Activated CD8-positive, alpha-beta memory T cell treated with anti-CD3 and anti-CD28 coated beads for 24 hours (primary cell): ENCODE results near the gene JAG1.
"Not testable (repeated sequence)": the region's sequence is repeated elsewhere in the genome, so short reads cannot be mapped to it uniquely, and the experiment has no call there.

Experiments
- DNase-seq: peaks from one replicate; pipeline ENCODE4 v3.0.0-alpha.2; 2020

The JAG1 gene

GRCh38 chr20:10605547-10606195 is 68.1 kb downstream of the JAG1 start:
- no peak for DNase-seq

- no peak for DNase-seq
Measured at GRCh38 chr20:10604865-10605440, 68.8 kb downstream of the JAG1 start.

DNA sequence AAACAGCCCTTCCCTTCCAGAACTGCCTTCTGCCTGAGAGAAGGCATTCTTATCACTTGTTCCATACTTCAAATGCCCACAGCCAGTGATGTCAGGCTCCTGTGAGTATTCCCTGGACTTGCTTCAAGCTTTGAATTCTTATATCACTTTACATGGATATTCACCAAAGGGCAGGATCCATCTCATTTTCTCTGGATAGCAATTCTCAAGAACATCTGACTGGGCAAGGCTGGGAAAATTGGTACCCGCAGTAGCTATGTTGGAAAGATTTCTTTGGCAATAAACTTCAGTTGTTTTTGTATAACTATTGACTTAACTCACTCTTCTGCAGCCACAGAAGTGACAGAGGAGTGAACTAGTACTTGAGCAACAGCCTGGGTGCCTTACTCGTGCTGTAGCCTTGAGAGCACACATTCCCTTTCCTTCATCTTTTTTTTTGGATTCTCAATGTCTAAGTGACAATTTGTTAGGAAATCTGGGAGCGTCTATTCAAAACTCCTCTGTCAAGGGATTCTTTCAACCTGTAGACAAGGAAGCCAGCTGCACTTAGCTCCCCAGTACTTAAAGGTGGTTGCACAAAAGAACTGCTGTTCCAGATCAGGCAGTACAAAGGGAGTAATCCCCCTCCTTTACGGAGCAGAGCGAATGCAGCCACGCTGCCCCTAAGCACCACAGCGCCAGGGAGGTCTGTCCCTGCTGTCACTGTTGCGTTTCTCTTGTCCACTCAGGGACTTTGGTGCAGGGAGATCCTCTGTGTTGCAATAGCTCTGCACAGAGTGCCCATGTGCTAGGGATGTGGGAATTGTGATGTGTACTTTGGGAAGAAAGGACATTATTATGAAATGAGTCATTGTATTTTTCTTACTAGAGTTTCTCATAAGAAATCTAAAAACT is 69.6 kb downstream of the JAG1 start:
- no peak for DNase-seq

DNA sequence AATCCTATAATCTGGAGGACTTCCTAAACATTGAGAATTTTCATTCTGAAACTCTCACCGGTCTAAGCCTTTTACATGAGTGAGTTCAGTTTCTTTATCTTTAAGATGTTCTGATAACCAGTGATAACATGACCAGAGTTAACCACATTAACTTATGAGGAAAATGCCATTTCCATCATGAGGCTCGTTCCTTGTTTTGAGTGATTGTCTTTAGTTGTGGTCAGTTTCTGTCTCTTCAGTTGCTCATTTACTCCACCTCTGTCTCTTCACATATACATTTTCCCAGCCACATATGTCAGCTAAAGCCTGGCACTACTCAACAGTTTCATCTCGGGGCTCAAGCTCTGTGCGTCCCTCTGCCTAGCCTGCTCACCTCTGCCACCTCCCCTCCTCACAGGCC is 70.4 kb downstream of the JAG1 start:
- no peak for DNase-seq

GRCh38 chr20:10602221-10602871 is 71.5 kb downstream of the JAG1 start:
- no peak for DNase-seq

DNA sequence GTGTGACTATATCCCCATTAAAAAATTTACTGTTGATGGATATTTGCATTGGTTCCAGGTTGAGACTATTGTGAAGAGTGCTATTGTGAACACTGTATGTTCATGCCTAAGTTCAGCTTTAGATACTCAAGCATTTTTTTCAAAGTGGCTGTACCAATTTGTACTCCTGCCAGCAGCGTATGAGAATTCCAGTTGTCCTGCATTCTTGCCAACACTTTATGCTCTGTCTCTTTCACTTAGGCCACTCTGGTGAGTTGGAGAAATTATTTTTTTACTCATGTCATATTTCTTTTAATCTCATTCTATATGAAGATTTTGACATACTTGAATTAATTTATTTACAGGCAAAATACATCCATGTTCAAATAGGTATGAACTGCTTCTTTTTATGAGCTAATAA is 76.2 kb downstream of the JAG1 start:
- no peak for DNase-seq

DNA sequence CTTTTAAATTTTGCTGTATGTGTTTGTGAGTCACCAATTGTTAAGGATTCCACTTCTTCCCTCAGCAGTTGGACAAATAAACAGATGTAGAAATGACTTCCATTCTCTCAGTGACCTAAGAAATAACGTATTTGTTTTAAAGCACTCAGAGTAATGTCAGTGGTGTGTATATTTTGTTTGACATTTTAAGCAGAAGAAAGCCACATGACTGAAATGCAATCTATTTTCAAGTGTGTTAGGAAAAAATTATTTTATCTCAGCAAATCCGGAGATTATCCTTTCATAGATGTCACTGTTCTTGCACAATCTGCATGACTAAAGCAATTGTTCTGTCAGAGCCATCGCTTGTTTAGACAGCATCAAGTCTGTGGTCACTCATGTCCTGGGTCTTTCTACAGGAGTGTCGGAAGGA is 77.1 kb downstream of the JAG1 start:
- DNase-seq: no peak

DNA sequence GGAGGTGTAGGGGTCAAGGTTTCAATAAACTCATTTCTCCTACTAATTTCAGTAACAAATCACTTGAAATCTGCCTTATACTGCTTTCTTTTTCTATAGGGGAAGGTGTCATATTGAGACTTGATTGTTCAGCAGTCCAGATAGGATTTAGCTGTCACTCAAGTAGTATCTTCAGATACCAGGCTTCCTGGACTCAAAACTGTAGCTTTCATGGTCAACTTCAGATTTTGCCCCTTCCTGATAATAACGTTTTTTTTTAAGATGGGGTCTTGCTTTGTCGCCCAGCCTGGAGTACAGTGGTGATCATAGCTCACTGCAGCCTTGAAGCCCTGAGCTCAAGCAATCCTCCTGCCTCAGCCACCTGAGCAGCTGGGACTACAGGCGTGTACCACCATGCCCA is 77.8 kb downstream of the JAG1 start:
- DNase-seq: no peak

DNA sequence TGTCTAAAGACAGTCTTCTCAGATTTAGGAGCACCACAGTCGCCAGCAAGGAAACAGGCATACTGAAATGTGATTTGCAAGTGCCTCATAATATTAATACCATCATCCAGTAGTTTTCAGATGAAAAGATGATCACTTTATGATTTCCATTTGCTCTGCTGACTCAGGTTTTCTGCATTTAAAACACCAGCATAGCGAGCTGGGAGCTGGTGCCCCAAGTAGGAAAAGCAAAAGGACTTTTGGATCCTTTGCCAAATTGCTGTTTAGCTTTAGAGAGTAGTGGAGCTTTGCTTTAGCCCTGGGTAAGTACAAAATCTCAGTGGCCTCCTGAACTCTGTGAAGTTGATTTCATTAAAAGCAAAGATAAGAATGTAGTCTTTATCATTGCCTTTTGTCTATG is 78.5 kb downstream of the JAG1 start:
- DNase-seq: no peak

GRCh38 chr20:10594296-10594868 is 79.4 kb downstream of the JAG1 start:
- no peak for DNase-seq

- no peak for DNase-seq
Measured at GRCh38 chr20:10591946-10592521, 81.8 kb downstream of the JAG1 start.

DNA sequence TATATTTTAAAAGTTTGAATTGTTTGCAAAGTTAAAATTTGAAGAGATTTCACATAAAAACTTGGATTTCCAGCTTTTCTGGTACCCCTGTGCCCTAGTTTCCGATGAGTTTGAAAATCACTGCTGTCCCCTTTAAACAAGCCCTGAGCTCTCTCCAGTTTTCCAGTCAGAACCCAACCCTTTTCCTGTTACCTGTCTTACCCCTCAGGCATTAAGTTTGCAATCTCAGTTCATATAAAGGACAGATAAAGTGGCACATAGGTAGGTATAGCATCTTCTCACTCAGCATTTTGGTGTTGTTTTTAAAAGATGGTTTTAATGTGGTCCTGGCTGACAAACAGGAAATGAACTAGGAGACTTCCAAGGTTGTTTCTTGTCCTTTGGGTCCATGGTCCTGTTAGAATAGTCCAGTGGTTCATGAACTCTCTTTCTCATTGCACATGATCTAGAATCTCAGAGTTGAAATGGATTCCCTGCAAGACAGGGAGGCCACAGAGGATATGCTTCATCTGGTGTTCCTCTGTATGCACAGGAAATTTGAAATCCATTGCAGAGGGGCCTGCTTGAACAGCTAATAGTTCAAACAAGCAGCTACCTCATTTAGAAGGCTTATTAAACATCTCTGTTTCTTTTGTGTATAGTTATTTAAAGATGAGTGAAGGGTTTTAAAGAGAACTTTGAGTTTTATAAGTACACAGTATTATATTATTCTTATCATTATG is 82.7 kb downstream of the JAG1 start:
- DNase-seq: no peak

GRCh38 chr20:10590446-10590845 is 83.4 kb downstream of the JAG1 start:
- not testable (repeated sequence) for DNase-seq
